GM19025 (cell line): ENCODE measurements around the gene N4BP2.
"Not testable (repeated sequence)": the region's sequence is repeated elsewhere in the genome, so short reads cannot be mapped to it uniquely, and the experiment has no call there.

ENCODE experiments used
- ATAC-seq: cut with Tn5 transposase; IDR thresholded peaks from one replicate; pipeline ENCODE4 v1.9.1; 2021; ENCODE audit warnings: mild to moderate bottlenecking, low read depth, moderate library complexity; ENCODE audit not compliant: unreplicated experiment

Gene N4BP2

DNA sequence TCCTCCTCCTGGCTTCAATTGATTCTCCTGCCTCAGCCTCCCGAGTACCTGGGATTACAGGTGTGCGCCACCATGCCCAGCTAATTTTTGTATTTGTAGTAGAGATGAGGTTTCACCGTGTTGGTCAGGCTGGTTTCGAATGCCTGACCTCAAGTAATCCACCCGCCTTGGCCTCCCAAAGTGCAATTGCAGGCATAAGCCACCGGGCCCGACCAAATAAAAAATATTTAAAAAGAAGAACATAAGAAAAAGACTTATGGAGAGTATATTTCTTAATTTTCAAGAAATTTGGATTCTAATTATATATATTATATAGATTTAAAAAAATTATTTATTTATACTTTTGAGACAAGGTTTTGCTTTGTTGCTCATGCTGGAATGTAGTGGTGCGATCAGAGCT lies 29.8 kb downstream of the N4BP2 start:
- ATAC-seq = no peak

DNA sequence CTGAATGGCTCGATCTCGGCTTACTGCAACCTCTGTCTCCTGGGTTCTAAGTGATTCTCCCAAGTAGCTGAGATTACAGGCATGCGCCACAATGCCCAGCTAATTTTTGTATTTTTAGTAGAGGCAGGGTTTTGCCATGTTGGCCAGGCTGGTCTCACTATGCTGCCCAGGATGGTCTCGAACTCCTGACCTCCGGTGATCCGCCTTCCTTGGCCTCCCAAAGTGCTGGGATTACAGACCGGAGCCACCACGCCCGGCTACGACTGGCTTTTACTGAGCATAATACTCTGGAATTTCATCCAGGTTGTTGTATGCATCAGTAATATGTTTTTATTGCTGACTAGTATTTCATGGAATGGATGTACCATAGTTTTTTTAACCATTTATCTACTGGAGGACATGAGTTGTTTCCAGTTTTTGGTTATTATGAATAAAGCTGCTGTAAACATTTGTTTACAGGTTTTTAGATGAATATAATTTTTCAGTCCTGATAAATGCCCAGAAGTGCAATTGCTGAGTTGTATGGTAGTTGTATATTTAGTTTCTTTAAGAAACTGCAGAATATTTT lies 31.2 kb downstream of the N4BP2 start:
- no peak for ATAC-seq

DNA sequence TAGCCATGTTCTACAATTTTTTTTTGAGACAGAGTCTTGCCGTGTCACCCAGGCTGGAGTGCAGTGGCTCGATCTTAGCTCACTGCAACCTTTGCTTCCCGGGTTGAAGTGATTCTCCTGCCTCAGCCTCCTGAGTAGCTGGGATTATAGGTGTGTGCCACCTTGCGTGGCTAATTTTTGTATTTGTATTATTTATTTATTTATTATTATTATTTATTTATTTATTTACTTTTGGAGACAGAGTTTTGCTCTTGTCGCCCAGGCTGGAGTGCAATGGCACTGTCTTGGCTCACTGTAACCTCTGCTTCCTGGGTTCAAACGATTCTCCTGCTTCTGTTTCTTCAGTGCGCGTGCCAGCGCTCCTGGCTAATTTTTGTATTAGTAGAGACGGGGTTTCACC lies 36.8 kb downstream of the N4BP2 start:
- not testable (repeated sequence) for ATAC-seq

DNA sequence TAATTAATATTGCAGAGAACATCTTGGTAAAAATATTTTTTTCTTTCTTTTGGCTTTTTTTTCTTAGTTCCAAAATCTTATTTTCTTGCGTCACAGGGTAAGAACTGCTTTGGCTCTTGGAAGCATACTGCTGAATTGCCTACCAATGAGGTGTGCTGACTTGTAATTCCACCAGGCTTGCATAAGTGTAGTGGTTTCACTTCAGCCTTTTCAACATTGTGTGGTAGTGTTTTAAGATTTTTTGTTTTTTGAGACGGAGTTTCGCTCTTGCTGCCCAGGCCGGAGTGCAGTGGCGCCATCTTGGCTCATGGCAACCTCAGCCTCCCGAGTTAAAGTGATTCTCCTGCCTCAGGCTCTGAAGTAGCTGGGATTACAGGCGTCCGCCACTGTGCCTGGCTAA lies 42.4 kb downstream of the N4BP2 start:
- ATAC-seq = no peak

DNA sequence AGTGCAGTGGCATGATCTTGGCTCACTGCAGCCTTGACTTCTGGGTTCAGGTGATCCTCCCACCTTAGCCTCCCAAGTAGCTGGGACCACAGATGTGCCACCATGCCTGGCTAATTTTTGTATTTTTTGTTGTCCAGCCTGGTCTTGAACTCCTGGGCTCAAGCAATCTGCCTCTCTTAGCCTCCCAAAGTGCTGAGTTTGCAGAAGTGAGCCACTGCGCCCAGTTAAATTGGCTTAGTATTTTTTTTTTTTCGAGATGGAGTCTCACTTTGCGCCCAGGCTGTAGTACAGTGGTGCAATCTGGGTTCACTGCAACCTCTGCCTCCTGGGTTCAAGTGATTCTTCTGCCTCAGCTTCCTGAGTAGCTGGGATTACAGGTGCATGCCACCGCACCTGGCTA lies 50.5 kb downstream of the N4BP2 start:
- ATAC-seq = not testable (repeated sequence)

DNA sequence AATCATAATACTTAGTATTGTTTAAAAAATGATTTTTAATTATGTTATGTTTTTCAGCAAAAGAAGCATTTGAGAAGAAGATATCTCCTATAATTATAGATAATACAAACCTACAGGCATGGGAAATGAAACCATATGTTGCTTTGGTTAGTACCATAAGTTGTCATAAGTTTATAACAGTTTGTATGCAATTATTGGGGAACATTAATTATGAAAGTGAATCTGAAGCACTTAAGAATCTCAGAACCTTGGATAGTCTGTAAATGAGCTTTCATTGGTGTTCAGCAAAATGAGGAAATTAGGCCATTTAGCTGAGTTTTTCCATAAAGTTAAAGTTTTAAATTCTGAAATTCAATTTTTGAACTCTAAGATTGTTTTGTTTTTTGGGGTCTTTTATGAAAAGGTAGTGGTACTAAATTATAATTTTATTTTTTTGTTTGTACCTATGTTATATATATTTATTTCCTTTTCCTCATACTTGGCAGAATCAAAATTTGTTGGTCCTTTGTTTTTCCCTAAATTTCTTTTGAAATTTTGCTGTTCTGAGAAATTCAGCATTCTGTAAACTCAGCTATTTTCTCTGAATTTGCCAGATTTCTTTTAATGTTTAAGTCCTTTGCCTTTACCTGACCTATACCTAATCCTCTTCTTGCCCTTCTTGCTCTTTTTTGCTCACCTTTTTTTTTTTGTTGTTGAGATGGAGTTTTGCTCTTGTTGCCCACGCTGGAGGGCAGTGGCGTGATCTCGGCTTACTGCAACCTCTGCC lies 55.6 kb downstream of the N4BP2 start:
- no peak for ATAC-seq

DNA sequence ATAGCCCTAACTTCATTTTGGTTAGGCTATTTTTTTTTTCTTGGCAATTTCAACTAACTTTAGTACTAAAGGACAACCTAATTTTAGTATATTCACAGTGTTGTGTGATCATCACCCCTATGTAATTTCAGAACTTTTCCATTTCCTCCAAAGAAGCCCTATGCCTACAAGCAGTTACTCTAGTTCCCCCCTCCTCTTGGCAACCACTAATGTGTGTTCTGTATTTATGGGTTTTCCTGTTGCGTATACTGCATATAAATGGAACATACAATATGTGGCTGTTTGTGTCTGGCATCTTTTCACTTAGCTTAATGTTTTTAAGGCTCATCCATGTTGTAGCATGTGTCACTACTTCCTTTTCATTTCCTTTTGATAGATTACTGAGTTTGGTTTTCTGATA lies 57.6 kb downstream of the N4BP2 start:
- ATAC-seq = no peak

DNA sequence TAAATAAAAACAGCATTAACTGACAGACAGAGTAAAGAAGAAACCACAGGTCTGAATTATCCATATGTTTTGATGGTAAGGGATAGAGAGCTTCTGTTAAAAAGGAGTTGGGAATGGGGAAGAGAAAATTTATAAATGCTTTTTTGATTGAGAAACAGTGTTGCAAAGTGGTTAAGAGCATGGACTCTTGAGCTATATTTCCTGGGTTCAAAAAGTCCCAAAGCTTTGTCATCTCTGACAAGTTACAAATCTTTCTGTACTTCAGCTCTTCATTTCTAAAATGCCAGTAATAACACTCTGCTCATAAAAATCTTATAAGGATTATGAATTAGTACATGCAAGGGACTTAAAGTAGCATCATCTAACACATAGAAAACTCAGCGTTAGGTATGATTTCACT lies 62.2 kb downstream of the N4BP2 start:
- no peak for ATAC-seq

DNA sequence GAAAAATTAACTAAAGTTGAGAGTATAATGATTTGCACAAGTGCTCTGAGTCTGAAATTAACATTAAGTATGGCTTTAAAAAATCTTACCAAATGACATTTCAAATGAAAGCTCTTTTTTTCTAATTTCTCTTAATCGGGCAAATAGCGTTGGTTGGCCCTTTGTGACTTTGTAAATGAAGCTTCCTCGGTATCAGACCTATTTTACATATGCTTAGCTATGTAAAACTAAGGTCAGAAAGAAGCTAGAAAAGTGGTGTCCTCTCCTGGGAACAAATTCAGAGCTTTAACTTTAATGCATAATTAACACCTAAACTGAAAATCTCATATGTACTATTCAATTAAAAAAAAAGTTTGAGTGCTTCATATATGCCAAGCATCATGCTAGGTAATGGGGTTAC lies 62.7 kb downstream of the N4BP2 start:
- no peak for ATAC-seq

DNA sequence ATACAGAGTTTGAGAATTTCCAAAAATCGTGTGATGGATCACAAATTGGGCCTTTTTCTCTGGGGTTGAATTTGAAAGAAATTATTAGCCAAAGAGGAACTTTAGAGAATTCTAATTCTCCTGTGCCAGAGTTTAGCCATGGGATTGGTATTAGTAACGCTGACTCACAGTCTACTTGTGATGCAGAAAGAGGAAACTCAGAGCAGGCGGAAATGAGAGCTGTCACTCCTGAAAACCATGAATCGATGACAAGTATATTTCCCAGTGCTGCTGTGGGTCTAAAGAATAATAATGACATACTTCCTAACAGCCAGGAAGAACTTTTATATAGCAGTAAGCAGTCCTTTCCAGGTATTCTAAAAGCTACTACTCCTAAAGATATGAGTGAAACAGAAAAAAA lies 64.9 kb downstream of the N4BP2 start:
- no peak for ATAC-seq

DNA sequence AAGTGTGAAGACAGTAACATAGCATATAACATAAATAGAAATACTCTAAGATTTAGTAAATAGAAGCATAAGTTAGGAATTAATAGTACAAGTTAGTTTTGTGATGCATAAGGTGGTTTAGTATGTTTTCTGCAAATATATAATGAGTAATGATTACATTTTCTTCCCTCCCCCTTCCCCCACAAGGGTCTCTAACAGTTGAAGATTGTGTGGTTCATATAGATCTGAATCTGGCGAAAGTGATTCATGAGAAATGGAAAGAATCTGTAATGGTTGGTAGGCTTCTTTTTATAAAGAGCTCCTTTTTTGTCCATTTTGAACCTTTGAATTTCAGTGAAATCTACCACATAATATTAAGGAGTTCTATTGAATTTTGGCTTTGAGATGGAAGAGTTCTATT lies 66.3 kb downstream of the N4BP2 start:
- ATAC-seq = no peak

DNA sequence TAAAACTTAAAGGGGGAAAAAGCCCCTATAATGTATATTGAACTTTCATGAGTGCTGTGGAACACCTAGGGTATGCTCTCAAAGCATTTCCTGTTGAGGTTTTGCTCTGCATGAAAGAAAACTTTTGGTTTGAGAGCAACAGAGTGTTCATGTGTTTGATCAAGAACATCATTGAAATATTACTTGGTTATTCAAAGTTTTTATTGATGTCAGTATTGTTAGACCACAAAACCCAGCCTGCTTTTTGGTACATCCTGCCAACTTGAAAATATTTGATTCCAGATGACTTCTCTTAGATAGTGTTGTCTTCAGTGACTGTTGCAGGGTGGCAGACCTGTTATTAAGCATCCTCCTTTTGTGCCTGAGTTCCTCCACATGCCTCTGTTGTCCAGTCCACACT lies 68.0 kb downstream of the N4BP2 start:
- ATAC-seq = no peak

DNA sequence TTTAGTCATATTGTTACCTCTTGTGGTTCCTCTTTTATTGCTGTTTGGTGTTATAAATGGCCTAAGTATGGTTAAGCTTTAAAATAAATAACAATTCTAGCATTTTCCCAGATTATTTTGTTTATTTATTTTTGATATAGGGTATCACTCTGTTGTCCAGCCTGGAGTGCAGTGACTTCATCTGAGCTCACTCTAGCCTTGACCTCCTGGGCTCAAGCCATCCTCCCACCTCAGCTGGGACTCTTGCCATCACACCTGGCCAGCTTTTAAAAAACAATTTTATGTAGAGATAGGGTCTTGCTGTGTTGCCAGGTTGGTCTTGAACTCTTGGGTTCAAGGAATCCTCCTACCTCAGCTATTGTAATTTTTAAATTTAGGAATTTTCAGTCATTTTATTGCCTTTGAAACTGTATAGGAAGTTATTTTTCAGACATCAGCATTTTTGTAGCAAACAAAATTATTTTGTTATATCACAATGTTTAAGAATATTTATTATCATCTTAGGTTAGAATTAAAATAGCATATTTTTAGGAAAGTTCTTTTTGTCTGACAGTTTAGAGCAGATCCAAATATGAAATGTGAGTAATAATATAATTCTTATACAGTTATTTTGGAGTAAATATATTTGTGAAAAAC lies 73.9 kb downstream of the N4BP2 start:
- ATAC-seq = no peak

DNA sequence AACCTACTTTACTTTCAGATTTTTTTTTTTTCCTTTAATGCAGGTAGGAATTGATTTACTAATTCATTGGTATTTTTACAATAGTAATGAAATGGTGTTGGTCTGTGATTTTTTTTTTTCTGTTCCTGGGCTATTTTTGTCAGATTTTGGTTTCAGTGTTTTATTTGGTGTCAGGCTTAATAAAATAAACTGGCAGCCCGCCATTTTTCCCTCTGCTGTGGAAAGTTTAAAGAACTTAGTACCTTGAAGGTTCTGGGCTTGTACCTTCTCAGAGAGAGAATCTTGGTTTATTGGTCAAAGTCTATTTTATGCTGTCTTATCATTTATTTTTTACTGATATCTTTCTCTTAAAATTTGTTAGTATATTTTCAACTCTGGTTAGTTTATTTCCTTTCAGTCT lies 76.2 kb downstream of the N4BP2 start:
- ATAC-seq = no peak

DNA sequence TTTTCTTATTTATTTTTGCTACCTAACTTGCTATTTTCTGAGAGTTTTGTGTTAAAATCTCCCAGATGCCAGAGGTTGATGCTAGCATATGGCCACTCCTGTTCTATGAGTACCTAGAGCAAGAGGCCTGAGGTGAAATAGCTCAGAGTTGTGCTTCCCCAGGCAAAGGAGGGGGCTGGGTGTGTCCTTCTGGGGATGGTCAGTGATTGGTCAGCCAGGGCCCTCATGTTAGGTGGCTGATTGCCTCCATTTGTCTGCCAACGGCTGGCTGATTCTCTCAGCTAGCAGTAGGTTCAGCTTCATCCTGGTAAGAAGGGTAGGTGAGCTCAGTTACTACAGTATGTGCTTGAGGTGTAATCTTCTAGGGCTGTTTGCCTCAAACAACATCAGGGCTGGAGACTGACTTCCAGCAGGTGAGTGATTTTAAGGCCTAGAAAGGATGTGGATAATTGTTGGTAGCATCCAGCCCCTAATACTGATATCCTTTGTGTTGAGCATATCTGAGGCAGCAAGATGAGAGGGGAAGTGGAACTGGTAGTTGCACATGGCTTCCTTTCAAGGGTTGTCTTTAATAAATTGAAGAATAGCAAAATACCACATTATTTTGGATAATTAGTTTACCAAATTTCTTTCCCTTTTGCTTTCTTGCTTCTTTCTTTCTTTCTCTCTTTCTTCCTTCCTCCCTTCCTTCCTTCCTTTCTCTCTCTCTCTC lies 77.7 kb downstream of the N4BP2 start:
- no peak for ATAC-seq

DNA sequence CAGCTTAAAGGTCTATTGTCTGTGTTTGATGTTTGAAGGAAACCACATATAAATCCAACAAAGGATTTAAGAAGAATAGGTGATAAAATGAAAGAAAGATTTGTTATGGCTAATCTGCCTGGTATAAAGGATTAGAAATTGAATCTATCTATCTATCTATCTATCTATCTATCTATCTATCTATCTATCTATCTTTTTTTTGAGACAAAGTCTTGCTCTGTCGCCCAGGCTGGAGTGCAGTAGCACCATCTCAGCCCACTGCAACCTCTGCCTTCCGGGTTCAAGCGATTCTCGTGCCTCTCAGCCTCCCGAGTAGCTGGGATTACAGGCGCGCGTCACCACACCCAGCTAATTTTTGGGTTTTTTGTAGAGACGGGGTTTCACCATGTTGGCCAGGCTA lies 79.6 kb downstream of the N4BP2 start:
- not testable (repeated sequence) for ATAC-seq

DNA sequence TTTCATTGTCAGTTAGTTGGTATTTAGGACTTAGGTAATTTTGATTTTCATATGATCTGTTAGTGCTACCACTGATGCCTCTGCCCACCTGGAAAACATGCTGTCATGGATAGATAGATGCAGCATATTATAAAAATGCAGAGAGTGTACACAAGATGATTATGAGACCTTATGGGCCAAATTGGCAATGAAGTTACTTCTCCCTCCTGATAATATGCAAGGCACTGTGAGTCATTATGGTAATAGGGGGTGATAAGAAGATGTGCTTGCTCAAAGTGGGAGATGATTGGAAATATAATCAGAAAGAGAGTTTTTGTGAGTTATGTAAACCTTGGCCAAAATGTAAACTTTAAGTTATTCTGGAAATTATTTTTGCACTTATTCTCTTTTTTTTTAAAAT lies 83.5 kb downstream of the N4BP2 start:
- no peak for ATAC-seq

DNA sequence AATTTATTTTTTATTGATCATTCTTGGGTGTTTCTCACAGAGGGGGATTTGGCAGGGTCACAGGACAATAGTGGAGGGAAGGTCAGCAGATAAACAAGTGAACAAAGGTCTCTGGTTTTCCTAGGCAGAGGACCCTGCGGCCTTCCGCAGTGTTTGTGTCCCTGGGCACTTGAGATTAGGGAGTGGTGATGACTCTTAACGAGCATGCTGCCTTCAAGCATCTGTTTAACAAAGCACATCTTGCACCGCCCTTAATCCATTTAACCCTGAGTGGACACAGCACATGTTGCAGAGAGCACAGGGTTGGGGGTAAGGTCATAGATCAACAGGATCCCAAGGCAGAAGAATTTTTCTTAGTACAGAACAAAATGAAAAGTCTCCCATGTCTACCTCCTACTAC lies 83.9 kb downstream of the N4BP2 start:
- ATAC-seq = not testable (repeated sequence)

DNA sequence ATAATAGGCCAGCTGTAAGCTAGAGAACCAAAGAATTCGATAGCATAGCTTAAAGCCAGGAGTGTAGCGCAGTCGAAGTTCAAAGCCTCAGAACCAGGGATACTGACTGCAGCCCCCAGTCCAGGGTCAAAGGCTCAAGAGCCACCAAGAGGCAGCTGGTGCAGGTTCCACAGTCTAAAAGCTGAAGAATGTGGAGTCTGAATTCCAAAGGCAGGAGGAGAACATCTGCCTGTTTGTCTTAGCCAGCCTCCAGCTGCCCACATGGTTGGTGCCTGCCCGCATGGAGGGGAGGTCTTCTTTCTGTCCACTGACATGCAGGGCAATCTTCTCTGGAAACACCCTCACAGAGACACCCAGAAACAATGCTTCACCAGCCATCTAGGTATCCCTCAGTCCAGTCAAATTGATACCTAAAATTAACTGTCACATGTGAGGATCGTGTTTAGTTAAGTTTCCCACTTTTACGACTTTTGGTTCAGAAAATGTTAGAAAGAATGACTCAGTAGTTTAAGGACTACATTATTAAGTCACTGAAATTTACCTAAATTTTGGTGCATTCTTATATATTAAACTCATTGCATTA lies 87.4 kb downstream of the N4BP2 start:
- no peak for ATAC-seq

DNA sequence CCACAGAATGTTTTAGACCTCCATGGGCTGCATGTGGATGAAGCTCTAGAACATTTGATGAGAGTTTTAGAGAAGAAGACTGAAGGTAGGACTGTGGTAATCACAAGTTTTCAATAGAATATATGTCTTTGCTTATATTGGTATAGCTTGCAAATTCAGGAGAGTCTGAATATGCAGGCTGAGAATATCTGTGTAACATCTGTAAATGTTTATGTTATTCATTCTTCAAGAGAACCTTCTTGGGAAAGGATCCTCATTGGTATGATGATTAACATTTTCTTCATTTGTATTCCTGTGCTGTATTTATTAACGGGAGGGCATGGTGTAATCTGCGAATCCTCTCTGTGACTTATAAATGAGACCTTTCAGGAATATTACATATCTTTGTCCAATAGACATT lies 88.1 kb downstream of the N4BP2 start:
- ATAC-seq = no peak

DNA sequence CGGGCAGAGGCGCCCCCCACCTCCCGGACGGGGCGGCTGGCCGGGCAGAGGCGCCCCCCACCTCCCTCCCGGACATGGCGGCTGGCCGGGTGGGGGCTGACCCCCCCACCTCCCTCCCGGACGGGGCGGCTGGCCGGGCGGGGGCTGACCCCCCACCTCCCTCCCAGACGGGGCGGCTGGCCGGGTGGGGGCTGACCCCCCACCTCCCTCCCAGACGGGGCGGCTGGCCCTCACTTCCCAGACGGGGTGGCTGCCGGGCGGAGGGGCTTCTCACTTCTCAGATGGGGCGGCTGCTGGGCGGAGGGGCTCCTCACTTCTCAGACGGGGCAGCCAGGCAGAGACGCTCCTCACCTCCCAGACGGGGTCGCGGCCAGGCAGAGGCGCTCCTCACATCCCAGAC lies 90.8 kb downstream of the N4BP2 start:
- ATAC-seq = not testable (repeated sequence)
